KMS-11 (cell line): Measurements from ENCODE around the gene ARVCF.

Source experiments
- H2AFZ ChIP-seq: fragments of 200-600 bp; sonication (generic); 2 replicates; pipeline ENCODE4 v1.6.1; 2016; ENCODE audit warnings: antibody characterized with exemption, mixed run types, low read depth
- H3K27ac ChIP-seq: fragments of 200-600 bp; sonication (generic); 2 replicates; pipeline ENCODE4 v1.6.1; 2016; ENCODE audit warnings: mild to moderate bottlenecking, mixed run types
- H3K27me3 ChIP-seq: fragments of 200-600 bp; sonication (generic); 2 replicates; pipeline ENCODE4 v1.6.1; 2017; ENCODE audit warnings: mild to moderate bottlenecking, low read depth, mixed run types, moderate library complexity; ENCODE audit not compliant: insufficient read depth
- H3K36me3 ChIP-seq: fragments of 200-600 bp; sonication (generic); 2 replicates; pipeline ENCODE4 v1.6.1; 2017; ENCODE audit warnings: mild to moderate bottlenecking, mixed run types; ENCODE audit not compliant: insufficient read depth
- H3K4me1 ChIP-seq: fragments of 200-600 bp; sonication (generic); 2 replicates; pipeline ENCODE4 v1.6.1; 2016; ENCODE audit warnings: mild to moderate bottlenecking, low read depth, mixed run types; ENCODE audit not compliant: poor library complexity, severe bottlenecking
- H3K4me2 ChIP-seq: fragments of 200-600 bp; sonication (generic); 2 replicates; pipeline ENCODE4 v1.7.0; 2016; ENCODE audit warnings: mild to moderate bottlenecking, mixed run types
- H3K4me3 ChIP-seq: fragments of 200-600 bp; sonication (generic); IDR thresholded peaks from 2 replicates; pipeline ENCODE4 v1.6.1; 2017; ENCODE audit warnings: low read depth, low read length, mixed read lengths; ENCODE audit not compliant: insufficient read depth
- H3K79me2 ChIP-seq: fragments of 200-600 bp; sonication (generic); 2 replicates; pipeline ENCODE4 v1.6.1; 2016; ENCODE audit warnings: low read depth, mixed run types; ENCODE audit not compliant: insufficient read depth
- H3K9ac ChIP-seq: fragments of 200-600 bp; sonication (generic); 2 replicates; pipeline ENCODE4 v1.6.1; 2016; ENCODE audit warnings: mild to moderate bottlenecking, mixed run types
- H4K20me1 ChIP-seq: fragments of 200-600 bp; sonication (generic); 2 replicates; pipeline ENCODE4 v1.6.1; 2016; ENCODE audit warnings: mild to moderate bottlenecking, mixed run types; ENCODE audit not compliant: insufficient read depth
- CTCF ChIP-seq: fragments of 200-600 bp; sonication (generic); conservative IDR thresholded peaks from 2 replicates; pipeline ENCODE4 v1.6.1; 2017; ENCODE audit warnings: low read depth, mild to moderate bottlenecking, antibody characterized with exemption, low read length, moderate library complexity, mixed read lengths

Gene ARVCF

GRCh38 chr22:19997561-19998231 is 18.9 kb downstream of the ARVCF start:
- no peak overlapping the region for H2AFZ ChIP-seq
- no peak overlapping the region for H3K4me3 ChIP-seq
- no peaks in the 10 kb centered on the region for H3K36me3 ChIP-seq
- no peaks in the 10 kb centered on the region for H3K79me2 ChIP-seq
- H3K4me2 ChIP-seq, result no peak overlapping the region
- no peaks in the 10 kb centered on the region for H4K20me1 ChIP-seq
- no peak overlapping the region for H3K9ac ChIP-seq
- no peak for TF ChIP-seq CTCF
- no peaks in the 10 kb centered on the region for H3K4me1 ChIP-seq
- peaks cover 10% of the 10 kb centered on the region; the same call in 1 of the 2 replicates for H3K27me3 ChIP-seq
- H3K27ac ChIP-seq, result no peak overlapping the region

- TF ChIP-seq CTCF, result no peak
- Histone ChIP-seq H3K4me3 (no peak overlapping the region), H2AFZ (no peak overlapping the region), H3K27me3 (peaks cover 10% of the 10 kb centered on the region; the same call in 1 of the 2 replicates), H3K9ac (no peak overlapping the region), H3K36me3 (no peaks in the 10 kb centered on the region), H4K20me1 (no peaks in the 10 kb centered on the region), H3K4me1 (no peaks in the 10 kb centered on the region), H3K4me2 (no peak overlapping the region), H3K79me2 (no peaks in the 10 kb centered on the region), H3K27ac (no peak overlapping the region)
These were observed 19.8 kb downstream of the ARVCF start for GRCh38 chr22:19996694-19997384.

GRCh38 chr22:19995611-19996339 is 20.8 kb downstream of the ARVCF start:
- Histone ChIP-seq H3K27ac (no peak overlapping the region), H3K9ac (no peak overlapping the region), H3K79me2 (no peaks in the 10 kb centered on the region), H4K20me1 (no peaks in the 10 kb centered on the region), H2AFZ (no peak overlapping the region), H3K4me1 (no peaks in the 10 kb centered on the region), H3K27me3 (peaks cover 10% of the 10 kb centered on the region; the same call in 1 of the 2 replicates), H3K36me3 (no peaks in the 10 kb centered on the region), H3K4me3 (no peak overlapping the region), H3K4me2 (no peak overlapping the region)
- no peak for TF ChIP-seq CTCF

GRCh38 chr22:19994851-19995610 is 21.6 kb downstream of the ARVCF start:
- Histone ChIP-seq H3K79me2 (no peaks in the 10 kb centered on the region), H4K20me1 (no peaks in the 10 kb centered on the region), H3K9ac (no peak overlapping the region), H3K27ac (no peak overlapping the region), H3K4me3 (no peak overlapping the region), H3K36me3 (no peaks in the 10 kb centered on the region), H3K27me3 (peaks cover 10% of the 10 kb centered on the region; the same call in 1 of the 2 replicates), H3K4me1 (no peaks in the 10 kb centered on the region), H2AFZ (no peak overlapping the region), H3K4me2 (no peak overlapping the region)
- TF ChIP-seq CTCF, result no peak
